Lower leg skin (tissue), 3 donors: ENCODE results near the gene CACHD1.

Source experiments
- POLR2A ChIP-seq, 2 donors: fragments of 450-650 bp; IDR thresholded peaks; one replicate each; pipeline ENCODE4 v1.6.1; 2016 to 2017; ENCODE audit warnings: antibody characterized with exemption in 2 of 2, mild to moderate bottlenecking in 1 of 2, moderate library complexity in 1 of 2
- TF ChIP-seq, protein P1 (sequence below), 3 donors: fragments of 450-650 bp; IDR thresholded peaks; one replicate each; pipeline ENCODE4 v1.5.1; 2016; ENCODE audit warnings: antibody characterized with exemption in 3 of 3, mild to moderate bottlenecking in 3 of 3, moderate library complexity in 2 of 3

GRCh38 chr1:64519901-64520300, 50.0 kb downstream of the CACHD1 start:
- TF ChIP-seq, protein P1, sequence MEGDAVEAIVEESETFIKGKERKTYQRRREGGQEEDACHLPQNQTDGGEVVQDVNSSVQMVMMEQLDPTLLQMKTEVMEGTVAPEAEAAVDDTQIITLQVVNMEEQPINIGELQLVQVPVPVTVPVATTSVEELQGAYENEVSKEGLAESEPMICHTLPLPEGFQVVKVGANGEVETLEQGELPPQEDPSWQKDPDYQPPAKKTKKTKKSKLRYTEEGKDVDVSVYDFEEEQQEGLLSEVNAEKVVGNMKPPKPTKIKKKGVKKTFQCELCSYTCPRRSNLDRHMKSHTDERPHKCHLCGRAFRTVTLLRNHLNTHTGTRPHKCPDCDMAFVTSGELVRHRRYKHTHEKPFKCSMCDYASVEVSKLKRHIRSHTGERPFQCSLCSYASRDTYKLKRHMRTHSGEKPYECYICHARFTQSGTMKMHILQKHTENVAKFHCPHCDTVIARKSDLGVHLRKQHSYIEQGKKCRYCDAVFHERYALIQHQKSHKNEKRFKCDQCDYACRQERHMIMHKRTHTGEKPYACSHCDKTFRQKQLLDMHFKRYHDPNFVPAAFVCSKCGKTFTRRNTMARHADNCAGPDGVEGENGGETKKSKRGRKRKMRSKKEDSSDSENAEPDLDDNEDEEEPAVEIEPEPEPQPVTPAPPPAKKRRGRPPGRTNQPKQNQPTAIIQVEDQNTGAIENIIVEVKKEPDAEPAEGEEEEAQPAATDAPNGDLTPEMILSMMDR (IDR thresholded peaks at IDR 0.05): no peak
- no peak for TF ChIP-seq POLR2A (IDR thresholded peaks at IDR 0.05)
